GOT3 (cell line): ENCODE data around the gene HMX2.

Experiments used
- DNase-seq: peaks from one replicate; lab custom pipeline; 2025; ENCODE audit warnings: mixed read lengths; lab: John Stamatoyannopoulos, UW

The HMX2 gene

DNA sequence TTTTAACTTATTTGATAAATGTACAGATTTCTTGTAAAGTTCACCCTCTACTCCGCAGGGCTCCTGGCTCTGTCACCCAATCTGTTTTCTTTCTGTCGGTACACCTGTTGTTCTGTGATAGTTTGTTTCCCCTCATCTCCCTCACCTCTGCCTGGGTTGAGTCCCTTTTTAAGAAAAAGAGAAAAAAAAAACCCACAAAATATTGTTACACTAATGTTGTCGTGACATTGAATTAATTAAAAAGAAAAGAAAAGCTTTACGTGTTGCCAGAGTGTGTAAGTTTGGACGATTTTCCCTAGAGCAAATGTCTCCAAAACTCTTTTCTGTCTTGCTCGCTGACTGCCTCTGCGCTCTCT is 8.8 kb upstream of the HMX2 start:
- no peak for DNase-seq

DNA sequence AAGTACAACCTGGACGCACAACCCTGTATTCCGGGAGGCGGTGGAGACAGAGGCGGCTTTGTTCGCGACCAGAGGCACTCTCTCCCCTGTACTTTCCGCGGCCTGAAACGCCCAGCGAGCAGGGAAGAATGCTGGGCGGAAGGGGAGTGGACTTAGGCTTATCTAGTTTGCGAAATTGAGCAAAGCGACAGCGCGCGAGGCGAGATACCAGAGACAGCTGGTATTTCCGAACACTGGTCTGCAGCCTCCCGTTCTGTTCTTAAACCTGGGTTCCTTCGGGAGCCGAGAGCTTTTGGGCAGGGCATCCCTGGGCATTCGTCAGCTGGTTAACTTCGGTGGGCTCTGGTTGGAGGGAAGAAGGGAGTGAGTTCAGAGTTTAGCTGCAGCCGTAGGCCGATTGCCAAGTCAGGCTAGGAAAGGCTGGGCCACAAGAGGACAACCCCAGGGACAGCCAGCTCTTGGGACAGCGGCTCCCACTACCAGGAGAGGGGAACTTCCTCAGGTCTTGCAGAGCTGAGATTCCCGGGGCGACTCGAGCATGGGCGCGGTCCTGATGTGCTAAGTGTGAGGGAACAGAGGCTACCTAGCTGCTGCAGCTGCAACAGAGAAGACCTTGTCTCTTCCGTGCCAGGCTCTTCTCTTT is 8.3 kb upstream of the HMX2 start:
- DNase-seq = no peak

- DNase-seq = no peak
Measured at GRCh38 chr10:123140164-123140982, 7.6 kb upstream of the HMX2 start.

- DNase-seq = no peak
Measured at GRCh38 chr10:123140983-123141390, 6.9 kb upstream of the HMX2 start.

DNA sequence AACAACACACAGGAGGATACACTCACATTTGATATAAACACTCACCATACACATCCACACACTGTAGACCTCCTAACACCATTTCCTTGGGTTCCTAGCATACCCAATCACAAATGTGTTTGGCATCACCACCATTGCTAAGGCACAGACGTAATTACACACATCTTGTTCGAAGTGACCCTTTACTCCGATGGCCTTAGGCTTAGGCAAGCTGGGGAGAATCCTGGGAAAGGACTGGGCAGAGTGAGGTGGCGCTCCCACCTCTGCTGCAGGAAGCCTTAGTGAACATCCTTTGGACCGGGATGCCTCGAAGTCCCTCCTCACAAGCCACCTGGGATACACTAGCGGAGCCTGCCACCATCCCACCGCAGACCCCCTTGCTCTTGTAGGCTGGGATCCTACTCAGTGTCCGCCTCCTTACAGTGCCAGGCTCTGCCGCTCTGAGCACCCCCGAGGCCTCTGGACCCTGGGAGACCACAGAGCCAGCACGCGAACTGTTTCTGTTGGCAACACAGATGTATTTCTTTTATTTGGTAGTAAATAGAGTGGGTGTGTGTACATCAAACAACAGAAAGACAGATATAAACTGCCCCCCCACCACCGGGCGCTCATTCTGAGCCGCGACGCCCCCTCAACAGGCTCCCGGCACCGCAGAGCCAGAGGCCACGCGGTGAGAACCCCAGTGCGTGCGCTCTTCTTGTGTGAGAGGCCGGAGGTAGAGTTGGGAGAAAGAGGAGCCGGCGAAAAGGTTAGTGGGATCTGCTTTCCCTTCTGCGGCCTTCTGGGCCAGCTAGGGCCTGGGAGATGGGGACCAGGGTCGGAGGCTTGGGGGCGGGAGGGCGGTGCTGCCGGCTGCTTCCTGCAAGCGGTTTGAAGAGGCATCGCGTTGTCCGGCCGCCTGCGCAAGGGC is 5.9 kb upstream of the HMX2 start:
- no peak for DNase-seq

- no peak for DNase-seq
Measured at GRCh38 chr10:123142701-123143161, 5.2 kb upstream of the HMX2 start.

GRCh38 chr10:123143162-123143824 is 4.6 kb upstream of the HMX2 start:
- DNase-seq = no peak

DNA sequence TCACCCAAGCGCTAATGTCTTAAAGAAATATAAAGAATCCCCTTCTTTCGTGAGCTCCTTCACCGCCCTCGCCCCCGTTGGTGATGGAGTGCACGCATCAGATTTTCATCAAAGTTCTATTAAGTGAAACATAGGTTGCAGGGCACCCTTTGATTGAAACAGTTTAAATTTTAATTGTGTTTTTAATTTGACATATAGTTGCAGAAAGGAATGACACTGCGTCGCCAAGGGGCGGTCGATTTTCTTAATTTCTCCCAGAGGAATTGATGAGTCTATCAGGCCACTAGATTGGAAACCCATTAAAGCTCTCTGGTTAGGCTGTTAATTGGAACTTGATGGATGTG is 4.1 kb upstream of the HMX2 start:
- DNase-seq = no peak

GRCh38 chr10:123144697-123145541 is 3.0 kb upstream of the HMX2 start:
- no peak for DNase-seq

GRCh38 chr10:123145542-123146012 is 2.4 kb upstream of the HMX2 start:
- DNase-seq = no peak

DNA sequence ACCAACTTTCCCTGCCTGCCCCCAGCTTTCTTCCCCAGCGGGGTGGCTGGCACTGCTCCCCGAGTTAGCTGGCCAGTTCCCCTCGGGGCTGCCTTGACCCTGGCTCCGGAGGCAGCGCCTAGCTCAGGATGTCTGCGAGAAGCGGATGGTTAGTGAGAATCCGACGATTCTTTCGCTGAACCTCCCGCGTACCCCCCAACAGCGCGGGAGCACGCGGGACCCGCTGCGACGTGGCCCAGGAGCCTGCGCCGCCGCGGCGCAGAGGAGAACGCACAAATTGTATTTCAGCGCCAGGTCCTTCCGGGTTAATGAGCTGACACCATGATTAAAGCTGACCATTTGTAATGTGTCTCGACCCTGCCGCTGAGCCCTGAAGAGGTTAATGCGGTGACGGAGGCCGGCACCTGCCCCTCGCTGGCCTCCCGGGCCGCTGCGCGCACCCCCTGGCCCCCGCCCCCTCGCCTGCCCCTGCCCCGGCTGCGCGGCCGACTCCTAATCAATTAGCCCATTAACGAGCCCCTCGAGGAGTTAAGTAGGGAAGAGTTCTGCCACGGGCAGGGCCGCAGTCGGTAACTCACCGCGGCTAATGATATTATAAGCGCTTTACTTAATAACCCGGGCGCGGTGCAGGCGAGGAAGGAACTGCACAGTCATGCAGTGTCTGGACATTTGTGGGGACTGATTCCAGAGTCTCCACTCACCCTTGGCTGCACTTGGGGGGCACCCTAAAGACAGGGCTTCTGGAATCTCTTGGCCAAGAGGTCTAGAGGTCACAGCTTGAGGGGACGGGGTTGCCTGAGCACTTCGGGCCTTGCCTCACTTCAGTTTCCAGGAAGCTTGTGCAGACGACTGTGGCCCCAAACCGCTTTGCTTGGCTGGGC is 1.7 kb upstream of the HMX2 start:
- DNase-seq = no peak

- no peak for DNase-seq
Measured at GRCh38 chr10:123146894-123147634, 872 bp upstream of the HMX2 start.

DNA sequence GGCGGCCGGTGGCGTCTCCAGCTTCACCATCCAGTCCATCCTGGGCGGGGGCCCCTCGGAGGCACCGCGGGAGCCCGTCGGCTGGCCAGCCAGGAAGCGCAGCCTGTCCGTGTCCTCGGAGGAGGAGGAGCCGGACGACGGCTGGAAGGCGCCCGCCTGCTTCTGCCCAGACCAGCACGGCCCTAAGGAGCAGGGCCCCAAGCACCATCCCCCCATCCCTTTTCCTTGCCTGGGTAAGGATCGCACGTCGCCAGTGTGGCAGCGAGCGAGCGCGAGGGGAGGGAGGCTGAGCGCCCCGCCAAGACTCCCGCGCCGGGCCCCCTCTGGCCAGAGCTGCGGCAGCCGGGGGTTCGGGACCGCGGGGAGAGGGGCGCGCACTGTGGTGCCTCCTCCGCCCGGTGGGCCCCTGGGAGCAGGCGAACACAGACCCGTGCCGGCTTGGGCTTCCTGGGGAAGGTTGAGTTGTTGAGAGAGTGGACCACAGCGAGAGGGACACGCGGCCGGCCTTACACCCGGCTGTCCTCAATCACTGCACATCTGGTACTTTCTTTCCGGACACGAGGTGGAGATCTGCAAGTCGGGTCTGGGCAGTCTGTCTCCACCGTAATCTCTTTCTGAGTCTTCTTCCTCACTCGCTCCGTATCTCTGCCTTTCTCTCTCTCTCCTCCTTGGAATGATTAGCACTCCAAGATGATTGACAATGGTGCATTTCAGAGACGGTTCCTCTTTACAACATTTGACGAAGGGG is 652 bp downstream of the HMX2 start:
- no peak for DNase-seq

DNA sequence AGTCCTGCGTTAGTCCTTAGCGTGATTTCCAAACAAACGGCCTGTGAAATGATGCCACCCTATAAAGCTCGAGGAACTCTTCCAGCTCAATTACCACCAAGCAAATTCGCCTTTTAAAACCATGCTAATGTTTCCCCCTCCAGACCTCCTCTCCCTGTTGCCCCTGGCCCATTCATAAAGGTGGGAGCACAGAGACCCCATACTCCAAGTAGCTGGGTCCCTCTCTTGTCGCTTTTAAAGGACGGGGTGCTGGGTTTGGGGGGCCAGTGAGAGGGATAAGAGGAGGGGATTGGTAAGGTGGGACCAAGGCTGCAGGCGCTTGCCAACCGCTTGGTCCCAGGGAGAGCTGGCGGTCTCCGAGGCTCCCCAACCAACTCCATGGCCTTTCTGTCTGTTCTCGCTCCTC is 1.2 kb downstream of the HMX2 start:
- no peak for DNase-seq

DNA sequence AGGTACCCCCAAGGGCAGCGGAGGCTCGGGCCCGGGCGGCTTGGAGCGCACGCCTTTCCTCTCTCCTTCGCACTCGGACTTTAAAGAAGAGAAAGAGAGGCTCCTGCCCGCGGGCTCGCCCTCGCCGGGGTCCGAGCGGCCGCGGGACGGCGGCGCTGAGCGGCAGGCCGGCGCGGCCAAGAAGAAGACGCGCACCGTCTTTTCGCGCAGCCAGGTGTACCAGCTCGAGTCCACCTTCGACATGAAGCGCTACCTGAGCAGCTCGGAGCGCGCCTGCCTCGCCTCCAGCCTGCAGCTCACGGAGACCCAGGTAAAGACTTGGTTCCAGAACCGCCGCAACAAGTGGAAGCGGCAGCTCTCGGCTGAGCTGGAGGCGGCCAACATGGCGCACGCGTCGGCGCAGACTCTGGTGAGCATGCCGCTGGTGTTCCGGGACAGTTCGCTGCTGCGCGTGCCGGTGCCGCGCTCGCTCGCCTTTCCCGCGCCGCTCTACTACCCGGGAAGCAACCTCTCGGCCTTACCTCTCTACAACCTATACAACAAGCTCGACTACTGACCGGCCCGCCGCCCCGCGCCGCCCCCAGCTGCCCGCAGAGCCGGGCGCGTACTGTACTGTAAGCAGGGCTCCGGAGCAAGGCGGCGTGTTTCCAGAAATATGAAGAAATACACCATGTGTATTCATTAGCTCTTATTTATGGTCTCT is 1.8 kb downstream of the HMX2 start:
- DNase-seq = no peak

GRCh38 chr10:123150271-123150985 is 2.5 kb downstream of the HMX2 start:
- DNase-seq = no peak
